Brain pericyte (primary cell): ENCODE data around the gene ITFG1.
"Not testable (repeated sequence)": the region's sequence is repeated elsewhere in the genome, so short reads cannot be mapped to it uniquely, and the experiment has no call there.

ENCODE experiments used
- DNase-seq: peaks from one replicate; pipeline ENCODE4 v3.0.0-alpha.2; 2012; ENCODE audit warnings: low read depth, low spot score

Gene ITFG1

GRCh38 chr16:47473792-47474191, 12.9 kb upstream of the ITFG1 start:
- no peak for DNase-seq

- DNase-seq: not testable (repeated sequence)
Measured at GRCh38 chr16:47473004-47473403, 12.1 kb upstream of the ITFG1 start.

GRCh38 chr16:47470810-47471209, 9.9 kb upstream of the ITFG1 start:
- no peak for DNase-seq

- DNase-seq: no peak
Measured at GRCh38 chr16:47470211-47470610, 9.3 kb upstream of the ITFG1 start.

- DNase-seq: no peak
Measured at GRCh38 chr16:47469227-47469626, 8.4 kb upstream of the ITFG1 start.

- DNase-seq: not testable (repeated sequence)
Measured at GRCh38 chr16:47468070-47468689, 7.3 kb upstream of the ITFG1 start.

GRCh38 chr16:47467501-47467900, 6.6 kb upstream of the ITFG1 start:
- DNase-seq: no peak

GRCh38 chr16:47465919-47466630, 5.2 kb upstream of the ITFG1 start:
- DNase-seq: no peak

- no peak for DNase-seq
Measured at GRCh38 chr16:47463771-47464624, 3.1 kb upstream of the ITFG1 start.

GRCh38 chr16:47461598-47462266, 869 bp upstream of the ITFG1 start:
- peak; percentile 13 for DNase-seq

- no peak for DNase-seq
Measured at GRCh38 chr16:47460359-47460710, 528 bp downstream of the ITFG1 start.

GRCh38 chr16:47459603-47460002, 1.3 kb downstream of the ITFG1 start:
- DNase-seq: no peak

GRCh38 chr16:47458331-47458730, 2.5 kb downstream of the ITFG1 start:
- no peak for DNase-seq

- no peak for DNase-seq
Measured at GRCh38 chr16:47449788-47450187, 11.1 kb downstream of the ITFG1 start.

- DNase-seq: no peak
Measured at GRCh38 chr16:47448830-47449575, 11.9 kb downstream of the ITFG1 start.

GRCh38 chr16:47446431-47446830, 14.4 kb downstream of the ITFG1 start:
- DNase-seq: no peak

- not testable (repeated sequence) for DNase-seq
Measured at GRCh38 chr16:47442884-47443283, 18.0 kb downstream of the ITFG1 start.

GRCh38 chr16:47440066-47440465, 20.8 kb downstream of the ITFG1 start:
- DNase-seq: not testable (repeated sequence)

- not testable (repeated sequence) for DNase-seq
Measured at GRCh38 chr16:47434274-47434673, 26.6 kb downstream of the ITFG1 start.

- no peak for DNase-seq
Measured at GRCh38 chr16:47431960-47432359, 28.9 kb downstream of the ITFG1 start.

- no peak for DNase-seq
Measured at GRCh38 chr16:47426806-47427205, 34.1 kb downstream of the ITFG1 start.
